Left ventricle myocardium superior (tissue), 1 donor: Measurements from ENCODE around the gene ATP9A. TPM values are rescaled to one million over a fixed set of nuclear protein-coding genes. Genes with fewer than 3 reads are reported as not detected.
"Not testable (repeated sequence)": the region's sequence is repeated elsewhere in the genome, so short reads cannot be mapped to it uniquely, and the experiment has no call there.

ENCODE experiments used
- ATAC-seq: fragments of 200-7000 bp; cut with Tn5 transposase; one replicate; pipeline ENCODE4 v1.9.1; 2020; ENCODE audit warnings: mild to moderate bottlenecking, moderate library complexity
- DNase-seq: peaks from one replicate; pipeline ENCODE4 v3.0.0-alpha.2; 2020
- intact Hi-C: fragments of 100-400 bp; cut with micrococcal nuclease; formaldehyde crosslinking; loops from one replicate; pipeline ENCODE4 v1.11.0; 2022
- total RNA-seq: library from RNA; stranded (reverse); fragmentation: NEBNext Ultra II Directional; extraction: Animal tissue kit (Norgen Biotek cat#: 25700); gene quantifications from one replicate; pipeline ENCODE4 v1.2.1, GENCODE V29; 2021
- donor health status: DM: no; HTN: yes; CAD: no; lungs with severe emphysema.

The ATP9A gene
- total RNA-seq, 1 donor from 2014 or later = 21.2 TPM

DNA sequence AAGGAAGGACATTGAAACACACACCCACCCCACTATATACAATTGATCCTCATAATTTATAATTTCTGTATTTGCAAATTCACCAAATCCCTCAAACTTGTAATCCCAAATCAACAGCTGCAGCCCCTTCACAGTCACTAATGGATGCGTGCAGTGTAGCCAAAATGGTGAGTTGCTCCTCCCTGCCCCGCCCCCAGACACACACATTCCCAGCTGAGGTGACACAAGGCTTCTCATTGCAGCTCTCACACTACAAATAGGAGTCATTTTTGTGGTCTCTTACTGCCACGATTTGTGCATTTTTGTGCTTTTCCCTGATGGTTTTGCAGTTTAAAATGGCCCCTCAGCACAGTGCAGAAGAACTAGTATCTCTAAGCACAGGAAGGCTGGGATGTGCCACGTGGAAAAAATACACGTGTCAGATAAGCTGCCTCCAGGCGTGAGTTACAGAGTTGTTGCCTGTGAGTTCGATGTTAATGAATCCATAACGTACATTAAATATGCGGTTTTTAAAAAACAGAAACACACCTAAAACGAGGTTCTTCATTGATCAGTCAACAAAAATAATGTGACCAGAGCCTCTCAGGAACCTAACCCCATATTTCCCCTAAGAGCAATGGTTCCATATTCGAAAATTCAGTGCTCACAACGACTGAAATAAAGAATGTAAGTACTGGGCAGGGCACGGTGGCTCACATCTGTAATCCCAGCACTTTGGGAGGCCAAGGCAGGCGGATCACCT lies 8.2 kb downstream of the ATP9A start:
- ATAC-seq (no peak), DNase-seq (no peak)
- intact Hi-C loops = no loop called here

DNA sequence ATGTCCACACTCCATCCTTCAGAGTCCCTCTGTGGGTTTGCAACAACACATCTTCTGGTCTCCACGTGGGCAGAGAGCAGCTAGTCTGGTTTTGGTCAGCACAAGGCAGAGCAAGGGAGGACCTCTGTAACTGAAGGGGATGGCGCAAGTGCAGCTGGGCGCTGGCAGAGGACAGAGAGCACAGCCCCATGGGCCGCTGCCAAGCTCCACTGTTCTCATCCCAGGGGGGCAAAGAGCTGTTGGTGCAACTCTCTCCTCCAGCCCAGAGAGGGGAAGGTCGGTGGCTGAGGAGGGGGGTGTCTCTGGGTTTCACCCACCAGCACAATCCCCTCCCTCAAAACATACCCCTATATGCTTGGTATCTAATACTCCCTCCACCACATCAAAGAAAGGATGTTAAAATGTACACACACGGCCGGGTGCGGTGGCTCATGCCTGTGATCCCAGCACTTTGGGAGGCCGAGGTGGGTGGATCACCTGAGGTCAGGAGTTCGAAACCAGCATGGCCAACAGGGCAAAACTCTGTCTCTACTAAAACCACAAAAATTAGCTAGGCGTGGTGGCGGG lies 9.1 kb downstream of the ATP9A start:
- ATAC-seq (peak; percentile 78), DNase-seq (peak; percentile 58)
- intact Hi-C loops = no loop called here

DNA sequence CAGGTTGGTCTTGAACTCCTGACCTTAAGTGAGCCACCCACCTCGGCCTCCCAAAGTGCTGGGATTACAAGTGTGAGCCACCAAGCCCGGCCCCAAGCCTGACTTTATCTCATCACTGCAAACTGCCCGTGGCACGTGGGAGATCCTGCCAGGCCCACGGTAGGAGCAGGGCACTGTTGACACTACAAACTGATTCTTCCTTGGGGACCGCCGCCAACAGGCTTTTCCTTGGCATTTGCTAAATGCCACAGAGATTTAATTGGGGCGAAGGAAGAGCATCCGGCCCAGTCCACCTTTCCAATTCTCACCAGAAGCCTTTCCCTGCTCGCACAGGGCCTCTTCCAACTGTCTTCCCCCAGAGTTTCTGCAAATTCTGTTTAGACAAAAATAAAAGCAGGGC lies 11.0 kb downstream of the ATP9A start:
- intact Hi-C loops = no loop called here
- DNase-seq (no peak), ATAC-seq (no peak)

DNA sequence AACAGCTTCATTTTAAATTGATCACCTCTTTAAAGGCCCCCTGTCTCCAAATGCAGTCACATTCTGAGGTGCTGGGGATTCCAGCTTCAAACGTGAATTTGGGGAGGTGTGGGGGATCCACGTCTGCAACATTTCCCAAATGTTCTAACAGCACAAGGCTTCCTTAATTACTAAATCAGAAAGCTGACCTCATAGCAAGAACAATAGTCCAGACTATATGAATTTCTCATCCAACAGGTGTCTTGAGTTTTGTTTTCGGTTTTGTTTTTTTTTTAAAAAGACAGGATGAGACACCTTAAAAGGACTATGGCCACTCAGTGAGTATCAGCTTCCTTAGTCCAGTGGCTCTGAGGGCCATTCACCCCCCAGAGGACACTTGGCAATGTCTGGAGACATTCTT lies 11.5 kb downstream of the ATP9A start:
- ATAC-seq (no peak), DNase-seq (no peak)
- intact Hi-C loops = no loop called here

DNA sequence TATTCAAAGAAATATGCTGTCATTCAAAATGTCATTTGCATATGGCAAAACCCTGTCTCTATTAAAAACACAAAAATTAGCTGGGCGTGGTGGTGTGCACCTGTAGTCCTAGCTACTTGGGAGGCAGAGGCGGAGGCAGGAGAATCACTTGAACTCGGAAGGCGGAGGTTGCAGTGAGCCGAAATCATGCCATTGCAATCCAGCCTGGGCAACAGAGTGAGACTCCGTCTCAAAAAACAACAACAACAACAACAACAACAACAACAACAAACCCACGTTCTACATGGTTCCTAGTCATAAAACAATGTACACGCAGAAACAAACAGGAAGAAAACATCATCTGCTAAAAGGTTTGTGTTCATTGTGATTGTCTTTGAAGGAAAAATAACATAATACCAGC lies 15.0 kb downstream of the ATP9A start:
- DNase-seq, intact Hi-C loops, ATAC-seq: not testable (repeated sequence)

DNA sequence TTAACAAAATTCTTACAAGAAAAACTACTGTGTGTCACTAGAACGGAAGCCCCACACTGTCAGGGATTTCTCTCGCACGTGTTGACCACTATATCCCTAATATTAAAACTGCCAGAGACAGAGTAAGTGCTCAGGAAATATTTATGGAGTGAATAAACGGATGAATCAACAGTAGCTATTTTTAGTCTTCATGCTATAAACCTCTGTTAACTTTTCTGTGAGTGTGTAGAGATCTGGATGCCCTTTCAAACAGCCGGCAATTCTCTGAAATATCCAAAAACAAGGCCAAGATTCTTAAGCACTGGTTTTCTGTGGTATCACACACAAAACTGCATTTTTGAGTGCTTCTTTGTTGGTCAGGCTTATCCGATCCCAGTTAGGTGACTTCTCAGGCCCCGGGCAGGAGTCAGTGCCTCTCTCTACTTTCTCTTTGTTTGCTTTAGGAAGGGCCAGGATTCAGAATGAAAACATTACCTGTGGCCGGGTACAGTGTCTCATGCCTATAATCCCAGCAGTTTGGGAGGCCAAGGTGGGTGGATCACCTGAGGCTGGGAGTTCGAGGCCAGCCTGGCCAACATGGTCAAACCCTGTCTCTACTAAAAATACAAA lies 15.7 kb downstream of the ATP9A start:
- intact Hi-C loops = no loop called here
- DNase-seq = no peak
- peak; percentile 20 for ATAC-seq

DNA sequence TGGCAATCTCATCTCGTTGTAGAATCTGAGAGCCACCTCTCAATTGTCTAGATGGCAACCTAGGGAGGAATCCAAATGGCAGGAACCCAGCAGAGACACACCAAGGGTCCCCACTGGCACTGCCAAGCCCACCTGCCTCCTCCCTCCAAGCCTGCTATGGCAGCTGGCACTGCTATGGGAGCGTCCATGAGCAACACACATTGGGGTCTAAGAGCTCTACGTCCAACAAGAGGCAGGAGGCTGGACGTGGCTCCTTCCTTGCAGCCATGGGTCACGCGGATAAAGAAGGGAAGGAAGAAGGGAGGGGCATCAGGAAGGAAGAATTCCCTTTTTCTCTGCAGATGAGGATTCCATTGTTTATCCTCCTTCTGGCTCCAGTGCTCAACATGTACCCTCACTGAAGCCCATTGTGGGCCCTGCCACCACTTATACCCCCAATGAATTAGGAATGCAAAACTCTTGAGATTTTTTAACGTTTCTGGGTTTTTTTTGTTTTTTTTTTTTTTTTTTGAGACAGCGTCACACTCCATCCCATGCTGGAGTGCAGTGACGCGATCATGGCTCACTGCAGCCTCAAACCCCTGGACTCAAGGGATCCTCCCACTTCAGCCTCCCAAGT lies 17.3 kb downstream of the ATP9A start:
- ATAC-seq = no peak
- intact Hi-C loops = no loop called here
- no peak for DNase-seq

DNA sequence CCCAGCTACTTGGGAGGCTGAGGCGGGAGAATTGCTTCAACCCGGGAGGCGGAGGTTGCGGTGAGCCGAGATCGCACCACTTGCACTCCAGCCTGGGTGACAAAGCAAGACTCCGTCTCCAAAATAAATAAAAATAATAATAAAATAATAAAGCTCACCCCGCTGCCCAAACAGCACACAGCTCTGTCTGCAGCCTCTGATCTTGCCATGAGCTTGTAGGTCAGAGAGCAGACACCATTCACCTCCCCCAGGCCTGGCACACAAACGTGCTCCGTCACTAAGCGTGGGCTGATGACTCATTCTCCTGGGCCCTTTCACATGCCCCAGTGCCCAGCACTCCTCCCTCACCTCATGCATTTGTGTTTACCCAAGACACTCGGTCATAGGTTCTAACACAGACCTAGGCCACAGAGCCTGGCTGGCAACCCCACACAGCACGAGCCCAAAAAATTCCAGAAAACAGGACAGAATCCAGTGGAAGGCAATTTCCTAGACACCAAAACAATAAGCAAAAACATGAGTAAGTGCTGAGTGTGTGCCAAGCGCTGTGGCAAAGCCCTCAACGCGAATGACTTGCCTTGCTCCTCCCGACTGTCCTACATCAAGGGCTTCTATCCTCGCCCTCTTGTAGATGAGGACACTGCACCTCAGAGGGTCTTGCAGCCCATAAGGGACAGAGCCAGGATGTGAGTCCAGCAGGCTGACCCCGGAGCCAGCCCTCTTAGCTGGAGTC lies 18.0 kb downstream of the ATP9A start:
- intact Hi-C loops = no loop called here
- ATAC-seq (peak; percentile 94), DNase-seq (peak; percentile 60)

DNA sequence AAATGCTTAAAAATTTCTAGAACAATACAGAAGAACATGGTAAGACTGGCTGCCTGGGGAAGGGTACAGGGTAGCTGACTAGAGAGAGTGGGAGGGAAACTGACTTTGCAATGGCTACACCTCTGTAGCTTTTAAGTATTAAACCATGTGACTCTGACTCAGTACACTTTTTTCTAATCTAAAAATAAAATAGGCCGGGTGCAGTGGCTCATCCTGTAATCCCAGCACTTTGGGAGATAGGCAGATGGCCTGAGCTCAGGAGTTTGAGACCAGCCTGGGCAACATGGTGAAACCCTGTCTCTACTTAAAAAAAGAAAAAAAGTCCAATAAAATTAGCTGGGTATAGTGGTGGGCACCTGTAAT lies 18.5 kb downstream of the ATP9A start:
- DNase-seq (no peak), ATAC-seq (peak; percentile 73)
- intact Hi-C loops = no loop called here

DNA sequence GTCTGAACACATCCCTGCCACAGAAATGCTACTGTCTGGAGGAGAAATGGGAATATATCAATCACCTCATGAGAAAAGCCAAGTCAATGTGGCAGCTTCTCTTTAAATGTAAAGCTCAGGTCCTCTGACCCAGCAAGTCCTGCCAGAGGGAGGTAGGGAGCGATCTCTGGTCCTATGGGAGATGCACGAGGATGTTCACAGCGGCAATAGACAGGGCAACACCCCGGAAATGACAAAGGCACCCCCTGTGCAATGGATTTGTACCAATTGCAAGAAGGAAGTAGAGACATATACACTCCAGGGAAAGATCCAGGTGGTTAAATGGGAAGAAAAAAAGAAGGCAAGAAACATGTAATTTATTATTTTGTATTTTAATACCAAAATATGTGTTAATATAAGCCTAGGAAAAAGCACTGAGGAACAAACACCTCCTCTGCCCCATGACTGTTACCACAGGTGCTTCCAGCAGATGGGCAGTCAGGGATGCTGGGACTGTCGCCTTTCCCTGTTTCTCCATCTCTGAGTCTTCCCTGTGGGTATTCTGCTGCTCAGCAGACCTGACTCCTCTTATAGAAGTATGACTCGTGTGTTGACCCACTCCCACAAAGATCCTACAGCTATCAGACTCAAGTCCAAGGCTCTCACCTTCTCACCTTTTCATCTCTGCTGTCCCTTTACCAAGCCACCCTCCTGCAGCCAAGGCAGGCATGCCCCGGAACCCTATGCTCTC lies 20.8 kb downstream of the ATP9A start:
- ATAC-seq (no peak), DNase-seq (no peak)
- intact Hi-C loops = no loop called here

DNA sequence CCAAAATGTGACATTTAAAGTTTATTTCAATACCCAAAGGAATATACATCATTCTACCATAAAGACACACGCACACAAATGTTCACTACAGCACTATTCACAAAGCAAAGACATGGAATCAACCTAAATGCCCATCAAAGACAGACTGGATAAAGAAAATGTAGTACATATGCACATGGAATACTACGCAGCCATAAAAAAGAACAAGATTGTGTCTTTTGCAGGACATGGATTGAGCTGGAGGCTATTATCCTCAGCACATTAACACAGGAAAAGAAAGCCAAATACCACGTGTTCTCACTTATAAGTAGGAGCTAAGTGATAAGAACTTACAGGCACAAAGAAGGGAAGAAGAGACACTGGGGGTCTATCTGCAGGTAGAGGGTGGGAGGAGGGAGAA lies 22.4 kb downstream of the ATP9A start:
- ATAC-seq (no peak), DNase-seq (no peak)
- intact Hi-C loops = no loop called here

DNA sequence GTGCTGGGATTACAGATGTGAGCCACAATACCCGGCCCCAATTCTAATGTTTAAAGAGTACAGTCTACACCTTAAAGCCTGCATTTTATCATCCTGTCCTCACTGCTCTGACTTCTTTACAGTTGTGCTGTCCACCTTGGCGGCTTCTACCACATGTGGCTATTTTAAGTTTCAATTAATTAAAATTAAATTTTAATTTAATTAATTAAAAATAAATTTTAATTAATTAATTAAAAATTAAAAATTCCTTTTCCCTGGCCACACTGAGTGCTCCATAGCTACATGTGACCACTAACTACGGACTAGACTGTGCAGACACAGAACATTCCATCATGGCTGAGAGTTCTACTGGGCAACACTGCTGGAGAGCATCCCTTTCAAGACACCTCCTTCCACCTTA lies 27.4 kb downstream of the ATP9A start:
- DNase-seq = no peak
- ATAC-seq = no peak

DNA sequence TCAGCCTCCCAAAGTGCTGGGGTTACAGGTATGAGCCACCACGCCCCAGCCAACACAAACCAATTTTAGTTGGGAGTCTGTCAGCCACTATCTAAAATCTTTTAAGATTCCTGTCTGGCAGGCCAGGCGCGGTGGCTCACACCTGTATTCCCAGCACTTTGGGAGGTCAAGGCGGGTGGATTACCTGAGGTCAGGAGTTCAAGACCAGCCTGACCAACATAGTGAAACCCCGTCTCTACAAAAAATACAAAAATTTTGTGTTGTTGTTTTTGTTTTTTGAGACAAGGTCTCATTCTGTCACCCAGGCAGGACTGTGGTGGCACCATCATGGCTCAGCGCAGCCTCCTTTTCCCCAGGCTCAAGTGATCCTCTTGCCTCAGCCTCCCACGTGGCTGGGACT lies 27.9 kb downstream of the ATP9A start:
- DNase-seq, intact Hi-C loops, ATAC-seq: not testable (repeated sequence)

More for the DNA sequence above, 27.4 kb downstream of the ATP9A start:
- intact Hi-C loops = no loop called here

DNA sequence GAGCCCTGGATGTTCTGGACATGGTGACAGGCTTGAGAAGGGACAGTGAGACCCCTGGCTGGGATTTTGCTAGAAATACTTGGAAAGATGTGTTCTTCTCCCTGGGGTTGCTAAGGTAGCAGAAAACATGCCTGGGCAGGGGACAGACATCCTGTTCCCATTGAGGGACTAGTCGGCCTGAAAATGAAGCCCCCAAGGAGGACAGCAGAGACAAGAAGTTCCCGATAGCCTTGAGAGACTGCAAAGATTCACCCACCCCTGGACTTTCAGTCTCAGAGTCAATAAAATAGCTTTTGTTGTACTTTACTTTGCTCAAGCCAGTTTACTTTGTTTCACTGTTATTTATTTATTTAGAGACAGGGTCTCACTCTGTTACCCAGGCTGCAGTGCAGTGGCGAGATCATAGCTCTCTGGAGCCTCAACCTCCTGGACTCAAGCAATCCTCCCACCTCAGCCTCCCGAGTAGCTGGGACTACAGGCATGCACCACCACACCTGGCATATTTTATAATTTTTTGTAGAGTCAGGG lies 28.4 kb downstream of the ATP9A start:
- intact Hi-C loops = no loop called here
- DNase-seq (no peak), ATAC-seq (no peak)

DNA sequence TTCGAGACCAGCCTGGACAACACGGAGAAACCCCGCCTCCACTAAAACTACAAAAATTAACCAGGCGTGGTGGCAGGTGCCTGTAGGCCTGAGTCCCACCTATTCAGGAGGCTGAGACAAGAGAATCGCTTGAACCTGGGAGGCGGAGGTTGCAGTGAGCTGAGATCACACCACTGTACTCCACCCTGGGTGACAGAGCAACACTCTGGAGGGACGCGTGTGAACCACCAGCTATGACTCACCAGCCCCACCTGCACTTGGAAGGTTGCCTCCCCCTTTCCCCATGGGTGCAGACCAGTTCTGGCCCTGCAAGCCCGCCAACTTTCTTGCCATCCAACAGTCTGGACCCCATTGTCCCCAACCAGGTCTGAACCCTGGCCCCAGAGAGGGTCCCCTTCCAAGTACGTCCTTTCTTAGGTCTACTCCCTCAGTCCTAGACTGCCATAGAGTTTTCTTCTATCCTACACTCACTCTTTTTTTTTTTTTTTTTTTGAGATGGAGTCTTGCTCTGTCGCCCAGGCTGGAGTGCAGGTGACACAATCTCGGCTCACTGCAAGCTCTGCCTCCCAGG lies 29.2 kb downstream of the ATP9A start:
- ATAC-seq (no peak), DNase-seq (no peak)
- intact Hi-C loops = no loop called here

DNA sequence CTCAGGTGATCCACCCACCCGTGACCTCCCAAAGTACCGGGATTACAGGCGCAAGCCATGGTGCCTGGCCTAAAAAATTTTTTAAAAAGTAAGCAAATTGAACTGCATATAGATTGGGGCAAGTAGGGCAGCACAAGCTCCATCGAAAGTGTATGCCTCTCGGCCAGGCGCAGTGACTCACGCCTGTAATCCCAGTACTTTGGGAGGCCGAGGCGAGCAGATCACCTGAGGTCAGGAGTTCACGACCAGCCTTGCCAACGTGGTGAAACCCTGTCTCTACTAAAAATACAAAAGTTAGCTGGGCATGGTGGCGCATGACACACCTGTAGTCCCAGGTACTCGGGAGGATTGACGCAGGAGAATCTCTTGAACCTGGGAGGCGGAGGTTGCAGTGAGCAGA lies 29.9 kb downstream of the ATP9A start:
- intact Hi-C loops, ATAC-seq, DNase-seq: not testable (repeated sequence)

DNA sequence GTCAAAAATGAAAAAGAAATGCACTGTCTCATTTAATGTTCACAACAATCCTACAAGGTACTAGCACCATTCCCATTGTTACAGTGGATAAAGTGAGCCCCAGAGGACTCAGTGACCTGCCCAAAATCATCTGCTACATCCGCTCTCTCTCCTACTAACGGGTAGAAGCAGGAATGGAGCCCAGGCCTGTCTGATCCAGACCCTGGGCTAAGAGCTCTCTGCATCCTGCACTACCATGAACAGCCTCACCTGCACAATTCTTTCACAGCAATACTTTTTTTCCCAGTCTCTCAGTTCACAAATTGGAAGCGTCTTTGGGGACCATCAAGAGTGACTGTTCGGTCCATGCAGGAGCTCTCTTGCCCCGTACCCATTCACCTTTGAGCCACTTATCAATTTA lies 31.2 kb downstream of the ATP9A start:
- ATAC-seq (no peak), DNase-seq (no peak)
- intact Hi-C loops = no loop called here

DNA sequence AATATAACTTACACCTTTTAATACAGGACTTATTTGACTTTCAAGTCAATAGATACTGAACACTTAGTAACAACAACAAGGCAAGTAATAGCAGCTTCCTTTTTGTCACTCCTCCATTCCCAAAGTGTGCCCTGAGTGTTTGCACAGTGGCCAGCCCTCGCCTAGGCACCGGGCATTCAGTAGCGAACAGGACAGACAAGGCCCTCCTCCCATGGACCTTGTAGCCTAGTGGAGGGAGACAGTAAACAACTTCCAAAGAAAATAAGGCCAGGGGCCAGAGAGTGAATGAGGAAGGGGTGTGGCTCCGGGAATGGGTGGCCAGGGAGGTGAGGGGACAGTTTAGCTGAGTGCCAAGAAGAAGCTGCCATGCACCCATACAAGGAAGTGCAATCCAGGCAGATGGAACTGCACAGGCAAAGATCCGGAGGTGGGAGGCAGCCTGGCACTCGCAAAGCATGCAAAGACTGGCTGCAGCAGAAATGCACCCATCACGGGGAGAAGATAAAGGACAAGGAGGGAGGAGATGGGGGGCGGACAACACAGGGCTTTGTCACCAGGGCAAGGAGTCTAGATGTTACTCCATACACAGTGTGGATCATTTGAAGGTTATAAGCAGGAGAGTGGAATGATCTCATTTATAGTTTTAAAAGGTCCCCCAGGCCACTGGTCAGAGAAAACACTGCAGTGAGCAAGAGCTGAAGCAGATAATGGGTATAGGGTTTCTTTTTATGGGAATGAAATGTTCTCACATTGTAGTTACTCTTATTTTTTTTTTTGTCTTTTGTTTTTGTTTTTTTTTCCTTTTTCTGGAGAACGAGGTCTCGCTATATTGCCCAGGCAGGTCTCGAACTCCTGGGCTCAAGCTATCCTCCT lies 32.2 kb downstream of the ATP9A start:
- ATAC-seq = no peak
- intact Hi-C loops = no loop called here
- DNase-seq = no peak
